A549 (cell line): ENCODE measurements around the gene MAP4K4. TPM values are rescaled to one million over a fixed set of nuclear protein-coding genes. Genes with fewer than 3 reads are reported as not detected.

Source experiments
- ATAC-seq, 2 experiments: fragments of 200-7000 bp in 1 of 2; fragments of >200 bp in 1 of 2; cut with Nextera tagmentation in 1 of 2; cut with Tn5 transposase in 1 of 2; 3 replicates each; pipeline versions ENCODE4 v1.8.0 to v1.9.1; 2018 to 2020; ENCODE audit warnings: mild to moderate bottlenecking in 1 of 2, moderate library complexity in 1 of 2
- CTCF ChIA-PET: fragments of 300-600 bp; sonication (Branson Sonifier 250); formaldehyde crosslinking; extraction: SDS; loops from one replicate; lab custom pipeline; 2021; ENCODE audit warnings: antibody characterized with exemption, inconsistent platforms; lab: Yijun Ruan, JAX
- POLR2A ChIA-PET: fragments of 350-600 bp; formaldehyde crosslinking; extraction: SDS; loops from one replicate; lab custom pipeline; 2021; ENCODE audit warnings: antibody characterized with exemption, inconsistent platforms; lab: Yijun Ruan, JAX
- DNase-seq, 2 experiments: peaks; one replicate each; pipeline versions ENCODE4 v3.0.0 to v3.0.0-alpha.2; 2011 to 2016; ENCODE audit warnings: low read depth in 1 of 2, low spot score in 1 of 2
- FAIRE-seq: peaks from 2 replicates; lab custom pipeline; 2011; peaks lifted over from hg19 to GRCh38; lab: Jason Lieb, UNC
- H3K27ac ChIP-seq, 2 experiments: fragments of >200 bp; sonication (Bioruptor Twin); formaldehyde crosslinking; 3 replicates each; pipeline ENCODE4 v1.5.1; 2016 to 2017
- H3K4me1 ChIP-seq: fragments of >200 bp; sonication (Bioruptor Twin); formaldehyde crosslinking; 3 replicates; pipeline ENCODE4 v1.6.1; 2016
- H3K4me2 ChIP-seq: fragments of >200 bp; sonication (Bioruptor Twin); formaldehyde crosslinking; 3 replicates; pipeline ENCODE4 v1.6.1; 2016
- H3K4me3 ChIP-seq: fragments of >200 bp; sonication (Bioruptor Twin); formaldehyde crosslinking; 3 replicates; pipeline ENCODE4 v1.5.1; 2016
- H3K9me3 ChIP-seq: fragments of >200 bp; sonication (Bioruptor Twin); formaldehyde crosslinking; 3 replicates; pipeline ENCODE4 v1.6.1; 2016
- CBX2 ChIP-seq: fragments of 200-600 bp; sonication (generic); IDR thresholded peaks from 2 replicates; pipeline ENCODE4 v1.6.1; 2016; ENCODE audit warnings: low read depth, mild to moderate bottlenecking, borderline replicate concordance
- CHD4 ChIP-seq: fragments of 200-600 bp; sonication (generic); IDR thresholded peaks from 2 replicates; pipeline ENCODE4 v1.6.1; 2016; ENCODE audit warnings: antibody characterized with exemption, mild to moderate bottlenecking, borderline replicate concordance
- EHF ChIP-seq: fragments of 250-450 bp; sonication (Bioruptor Pico); IDR thresholded peaks from 2 replicates; pipeline ENCODE4 v1.5.0; 2020; ENCODE audit warnings: mild to moderate bottlenecking
- EHMT2 ChIP-seq: fragments of 200-600 bp; sonication (generic); IDR thresholded peaks from 2 replicates; pipeline ENCODE4 v1.6.1; 2016; ENCODE audit warnings: antibody characterized with exemption, low read depth, mild to moderate bottlenecking, moderate library complexity
- EP300 ChIP-seq, 2 experiments: fragments of >200 bp; sonication (Bioruptor Twin); formaldehyde crosslinking; IDR thresholded peaks; 2 replicates in 1 of 2; 3 replicates in 1 of 2; pipeline ENCODE4 v1.6.1; 2016 to 2017
- FOSB ChIP-seq: fragments of 250-450 bp; sonication (Bioruptor Pico); IDR thresholded peaks from 2 replicates; pipeline ENCODE4 v1.5.0; 2020; ENCODE audit warnings: mild to moderate bottlenecking, moderate library complexity
- FOSL2 ChIP-seq, 2 experiments: fragments of 450-650 bp in 1 of 2; fragments of >200 bp in 1 of 2; sonication (Bioruptor Twin) in 1 of 2; formaldehyde crosslinking; IDR thresholded peaks; 2 replicates each; pipeline versions ENCODE4 v1.5.0 to v1.6.1; 2016 to 2020; ENCODE audit warnings: mild to moderate bottlenecking in 1 of 2, moderate library complexity in 1 of 2
- FOXS1 ChIP-seq: fragments of 250-450 bp; sonication (Bioruptor Pico); IDR thresholded peaks from 2 replicates; pipeline ENCODE4 v1.5.0; 2020; ENCODE audit warnings: mild to moderate bottlenecking, moderate library complexity
- GATA3 ChIP-seq: IDR thresholded peaks from 2 replicates; pipeline ENCODE4 v1.6.1; 2012; ENCODE audit warnings: borderline replicate concordance
- HEYL ChIP-seq: fragments of 250-450 bp; sonication (Bioruptor Pico); IDR thresholded peaks from 2 replicates; pipeline ENCODE4 v1.8.0; 2021; ENCODE audit warnings: mild to moderate bottlenecking, moderate library complexity
- HOXA7 ChIP-seq: fragments of 250-450 bp; sonication (Bioruptor Pico); IDR thresholded peaks from 2 replicates; pipeline ENCODE4 v1.5.0; 2020; ENCODE audit warnings: mild to moderate bottlenecking, moderate library complexity
- JUN ChIP-seq, 2 experiments: fragments of >200 bp; sonication (Bioruptor Twin); formaldehyde crosslinking; IDR thresholded peaks; 2 replicates in 1 of 2; 3 replicates in 1 of 2; pipeline ENCODE4 v1.6.1; 2016 to 2017
- KDM5A ChIP-seq: fragments of 200-600 bp; sonication (generic); IDR thresholded peaks from 2 replicates; pipeline ENCODE4 v1.6.1; 2016; ENCODE audit warnings: antibody characterized with exemption, mild to moderate bottlenecking
- PHF8 ChIP-seq: fragments of 200-600 bp; sonication (generic); IDR thresholded peaks from 2 replicates; pipeline ENCODE4 v1.6.1; 2016; ENCODE audit warnings: low read depth, mild to moderate bottlenecking, antibody characterized with exemption, moderate library complexity, borderline replicate concordance
- POLR2A ChIP-seq: IDR thresholded peaks from 2 replicates; pipeline ENCODE4 v1.6.1; 2012; ENCODE audit warnings: mild to moderate bottlenecking, low read length
- SMC3 ChIP-seq: fragments of >200 bp; sonication (Bioruptor Twin); formaldehyde crosslinking; IDR thresholded peaks from 3 replicates; pipeline ENCODE4 v1.6.1; 2018; ENCODE audit warnings: inconsistent platforms
- SREBF2 ChIP-seq: fragments of 450-650 bp; IDR thresholded peaks from 2 replicates; pipeline ENCODE4 v1.6.1; 2014; ENCODE audit warnings: mild to moderate bottlenecking, moderate library complexity
- TFCP2L1 ChIP-seq: fragments of 250-450 bp; sonication (Bioruptor Pico); IDR thresholded peaks from 2 replicates; pipeline ENCODE4 v1.5.0; 2021; ENCODE audit warnings: mild to moderate bottlenecking
- TP53 ChIP-seq: fragments of 250-450 bp; sonication (Bioruptor Pico); IDR thresholded peaks from 2 replicates; pipeline ENCODE4 v1.5.0; 2021; ENCODE audit warnings: mild to moderate bottlenecking, moderate library complexity
- USF2 ChIP-seq: fragments of 450-650 bp; IDR thresholded peaks from 2 replicates; pipeline ENCODE4 v1.6.1; 2014; ENCODE audit warnings: antibody characterized with exemption
- WGBS: methylation state at CpG from one replicate; pipeline ENCODE4 v1.1.6; 2017; ENCODE audit errors: missing lambda C conversion rate; 5-methylcytosine and 5-hydroxymethylcytosine counted together
- polyA plus RNA-seq, 4 experiments: library from polyadenylated mRNA; depleted of rRNA in 3 of 4; stranded (reverse); fragments of >200 nt; fragmentation: RNase III in 1 of 4; extraction: RNeasy Plus Mini Kit Qiagen cat#74134 plus additional on column Dnase treatment in 1 of 4; gene quantifications; 2 replicates in 3 of 4; 3 replicates in 1 of 4; pipeline ENCODE4 v1.2.3, GENCODE V29; 2011 to 2017
- TF ChIP-seq, protein P1 (sequence below): IDR thresholded peaks from 2 replicates; pipeline ENCODE4 v1.6.1; 2012
- TF ChIP-seq, protein P2 (sequence below): fragments of >200 bp; sonication (Bioruptor Twin); formaldehyde crosslinking; IDR thresholded peaks from 3 replicates; pipeline ENCODE4 v1.5.1; 2016
- TF ChIP-seq, protein P3 (sequence below): IDR thresholded peaks from 2 replicates; pipeline ENCODE4 v1.6.1; 2012
- TF ChIP-seq, protein P4 (sequence below): fragments of 250-450 bp; sonication (Bioruptor Pico); IDR thresholded peaks from 2 replicates; pipeline ENCODE4 v1.5.0; 2021; ENCODE audit warnings: mild to moderate bottlenecking, moderate library complexity, borderline replicate concordance
- TF ChIP-seq, protein P5 (sequence below): fragments of 150-350 bp; IDR thresholded peaks from 2 replicates; pipeline ENCODE4 v1.6.1; 2014; ENCODE audit warnings: low read depth, mild to moderate bottlenecking, low read length
- TF ChIP-seq, protein P6 (sequence below): fragments of 250-450 bp; sonication (Bioruptor Pico); IDR thresholded peaks from 2 replicates; pipeline ENCODE4 v1.5.0; 2020; ENCODE audit warnings: low read depth, mild to moderate bottlenecking, moderate library complexity

MAP4K4 gene
- polyA plus RNA-seq, 2 of the 4 experiments (the other 2 are of a cell fraction) = 61.9 to 82.2 TPM

DNA sequence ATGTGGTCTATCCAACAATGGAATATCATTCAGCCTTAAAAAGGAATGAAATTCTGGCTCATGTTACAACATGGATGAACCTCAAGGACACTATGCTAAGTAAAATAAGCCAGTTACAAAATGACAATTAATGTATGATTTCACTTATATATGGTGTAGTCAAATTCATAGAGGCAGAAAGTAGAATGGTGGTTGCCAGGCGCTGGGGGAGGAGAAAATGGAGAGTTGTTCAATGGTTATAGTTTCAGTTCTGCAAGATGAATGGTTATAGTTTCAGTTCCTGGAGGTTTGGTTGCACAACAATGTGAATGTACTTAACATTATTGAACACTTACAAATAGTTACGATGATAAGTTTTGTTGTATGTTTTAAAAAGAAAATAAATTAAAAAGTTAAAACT lies 215.0 kb downstream of the MAP4K4 start:
- CTCF ChIA-PET = interaction anchor here (1.2 kb wide), 1 partner anchor 536 kb away, joined by 3 read pairs; no protein-coding TSS in a partner anchor
- Histone ChIP-seq H3K9me3 (peaks cover 26% of the 10 kb centered on the region), H3K4me1 (no peaks in the 10 kb centered on the region), H3K27ac (no peak overlapping the region), H3K4me2 (no peak overlapping the region), H3K4me3 (no peak overlapping the region)
- ATAC-seq (no peak), FAIRE-seq (no peak), DNase-seq (no peak)
- 43% methylated on average over 2 of the region's 2 CpGs for WGBS
- POLR2A ChIA-PET = no interaction called here
- TF ChIP-seq, protein P1, sequence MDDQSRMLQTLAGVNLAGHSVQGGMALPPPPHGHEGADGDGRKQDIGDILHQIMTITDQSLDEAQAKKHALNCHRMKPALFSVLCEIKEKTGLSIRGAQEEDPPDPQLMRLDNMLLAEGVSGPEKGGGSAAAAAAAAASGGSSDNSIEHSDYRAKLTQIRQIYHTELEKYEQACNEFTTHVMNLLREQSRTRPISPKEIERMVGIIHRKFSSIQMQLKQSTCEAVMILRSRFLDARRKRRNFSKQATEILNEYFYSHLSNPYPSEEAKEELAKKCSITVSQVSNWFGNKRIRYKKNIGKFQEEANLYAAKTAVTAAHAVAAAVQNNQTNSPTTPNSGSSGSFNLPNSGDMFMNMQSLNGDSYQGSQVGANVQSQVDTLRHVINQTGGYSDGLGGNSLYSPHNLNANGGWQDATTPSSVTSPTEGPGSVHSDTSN = no peak
- TF ChIP-seq PHF8 (no peak), SREBF2 (no peak), FOSB (CRISPR knock-in tag) (no peak), KDM5A (no peak), FOXS1 (no peak), CHD4 (no peak), TP53 (CRISPR knock-in tag) (no peak), SMC3 (no peak), HEYL (CRISPR knock-in tag) (no peak), HOXA7 (CRISPR knock-in tag) (no peak), JUN (IDR thresholded peaks at IDR 0.05) (no peak), FOSL2 (IDR thresholded peaks at IDR 0.05) (no peak), FOSL2 (CRISPR knock-in tag; IDR thresholded peaks at IDR 0.05) (no peak), EHMT2 (no peak), EP300 (IDR thresholded peaks at IDR 0.05) (no peak)
- TF ChIP-seq, protein P2, sequence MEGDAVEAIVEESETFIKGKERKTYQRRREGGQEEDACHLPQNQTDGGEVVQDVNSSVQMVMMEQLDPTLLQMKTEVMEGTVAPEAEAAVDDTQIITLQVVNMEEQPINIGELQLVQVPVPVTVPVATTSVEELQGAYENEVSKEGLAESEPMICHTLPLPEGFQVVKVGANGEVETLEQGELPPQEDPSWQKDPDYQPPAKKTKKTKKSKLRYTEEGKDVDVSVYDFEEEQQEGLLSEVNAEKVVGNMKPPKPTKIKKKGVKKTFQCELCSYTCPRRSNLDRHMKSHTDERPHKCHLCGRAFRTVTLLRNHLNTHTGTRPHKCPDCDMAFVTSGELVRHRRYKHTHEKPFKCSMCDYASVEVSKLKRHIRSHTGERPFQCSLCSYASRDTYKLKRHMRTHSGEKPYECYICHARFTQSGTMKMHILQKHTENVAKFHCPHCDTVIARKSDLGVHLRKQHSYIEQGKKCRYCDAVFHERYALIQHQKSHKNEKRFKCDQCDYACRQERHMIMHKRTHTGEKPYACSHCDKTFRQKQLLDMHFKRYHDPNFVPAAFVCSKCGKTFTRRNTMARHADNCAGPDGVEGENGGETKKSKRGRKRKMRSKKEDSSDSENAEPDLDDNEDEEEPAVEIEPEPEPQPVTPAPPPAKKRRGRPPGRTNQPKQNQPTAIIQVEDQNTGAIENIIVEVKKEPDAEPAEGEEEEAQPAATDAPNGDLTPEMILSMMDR = no peak
- TF ChIP-seq, protein P3, sequence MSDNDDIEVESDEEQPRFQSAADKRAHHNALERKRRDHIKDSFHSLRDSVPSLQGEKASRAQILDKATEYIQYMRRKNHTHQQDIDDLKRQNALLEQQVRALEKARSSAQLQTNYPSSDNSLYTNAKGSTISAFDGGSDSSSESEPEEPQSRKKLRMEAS = no peak
- TF ChIP-seq, all 56 proteins: peak for 0

DNA sequence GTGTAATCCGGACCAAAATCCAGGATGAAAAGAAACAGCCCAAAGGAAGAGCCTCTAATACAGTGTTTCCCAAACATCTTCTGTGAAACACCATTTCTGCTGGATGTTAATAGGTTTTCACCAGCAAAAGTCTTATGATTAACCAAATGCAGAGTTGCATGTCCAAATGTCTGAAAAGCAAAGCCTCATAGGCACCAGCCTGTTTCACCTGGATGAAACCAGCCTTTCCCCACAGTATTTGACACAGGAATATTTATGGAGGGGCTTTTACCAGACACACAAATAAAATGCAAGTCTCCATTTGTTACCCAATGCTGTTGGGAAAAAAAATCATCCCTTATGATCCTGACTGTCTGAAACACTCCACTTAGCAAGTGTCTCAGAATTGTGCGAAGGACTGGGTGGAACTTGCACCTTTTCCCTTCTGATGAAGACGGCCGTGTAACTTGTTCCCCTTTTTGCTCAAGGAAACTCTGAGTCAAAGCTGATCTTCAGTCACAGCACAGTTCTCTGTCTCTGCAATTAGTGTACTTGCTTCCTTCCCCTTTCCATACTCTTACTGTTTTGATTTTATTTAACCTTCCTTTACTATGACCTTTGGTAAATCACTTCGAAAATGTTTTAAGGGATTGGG lies 223.9 kb downstream of the MAP4K4 start:
- TF ChIP-seq POLR2A = no peak
- TF ChIP-seq FOXS1 = no peak
- POLR2A ChIA-PET = no interaction called here
- Histone ChIP-seq H3K4me2 (no peak overlapping the region), H3K4me1 (no peaks in the 10 kb centered on the region), H3K4me3 (no peak overlapping the region), H3K27ac (no peak overlapping the region), H3K9me3 (peaks cover 17% of the 10 kb centered on the region; the same call in 1 of the 3 replicates)
- 57% methylated on average over 5 of the region's 5 CpGs for WGBS
- CTCF ChIA-PET = interaction anchor here (0.6 to 1.7 kb wide), 3 partner anchors 38 to 625 kb away, joined by 3 read pairs; no protein-coding TSS in a partner anchor
- no peak for DNase-seq
- FAIRE-seq = no peak
- ATAC-seq = no peak

- DNase-seq (no peak), ATAC-seq (no peak), FAIRE-seq (no peak)
- ChIA-PET POLR2A (no interaction called here), CTCF (interaction anchor here (0.6 to 1.7 kb wide), 3 partner anchors 38 to 625 kb away, joined by 3 read pairs; no protein-coding TSS in a partner anchor)
- 52% methylated on average over 2 of the region's 2 CpGs for WGBS
- no peak overlapping the region for H3K4me3 ChIP-seq
- no peak overlapping the region for H3K4me2 ChIP-seq
- peaks cover 18% of the 10 kb centered on the region; the same call in 1 of the 3 replicates for H3K9me3 ChIP-seq
- no peak overlapping the region for H3K27ac ChIP-seq
- no peaks in the 10 kb centered on the region for H3K4me1 ChIP-seq
- TF ChIP-seq POLR2A (no peak), USF2 (no peak), FOSL2 (IDR thresholded peaks at IDR 0.05) (no peak), FOSL2 (CRISPR knock-in tag; IDR thresholded peaks at IDR 0.05) (no peak), TFCP2L1 (CRISPR knock-in tag) (no peak), GATA3 (no peak), EHF (CRISPR knock-in tag) (no peak), CBX2 (no peak), JUN (IDR thresholded peaks at IDR 0.05) (no peak), PHF8 (no peak)
- TF ChIP-seq, protein P4, sequence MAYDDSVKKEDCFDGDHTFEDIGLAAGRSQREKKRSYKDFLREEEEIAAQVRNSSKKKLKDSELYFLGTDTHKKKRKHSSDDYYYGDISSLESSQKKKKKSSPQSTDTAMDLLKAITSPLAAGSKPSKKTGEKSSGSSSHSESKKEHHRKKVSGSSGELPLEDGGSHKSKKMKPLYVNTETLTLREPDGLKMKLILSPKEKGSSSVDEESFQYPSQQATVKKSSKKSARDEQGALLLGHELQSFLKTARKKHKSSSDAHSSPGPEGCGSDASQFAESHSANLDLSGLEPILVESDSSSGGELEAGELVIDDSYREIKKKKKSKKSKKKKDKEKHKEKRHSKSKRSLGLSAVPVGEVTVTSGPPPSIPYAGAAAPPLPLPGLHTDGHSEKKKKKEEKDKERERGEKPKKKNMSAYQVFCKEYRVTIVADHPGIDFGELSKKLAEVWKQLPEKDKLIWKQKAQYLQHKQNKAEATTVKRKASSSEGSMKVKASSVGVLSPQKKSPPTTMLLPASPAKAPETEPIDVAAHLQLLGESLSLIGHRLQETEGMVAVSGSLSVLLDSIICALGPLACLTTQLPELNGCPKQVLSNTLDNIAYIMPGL = no peak
- TF ChIP-seq, protein P5, sequence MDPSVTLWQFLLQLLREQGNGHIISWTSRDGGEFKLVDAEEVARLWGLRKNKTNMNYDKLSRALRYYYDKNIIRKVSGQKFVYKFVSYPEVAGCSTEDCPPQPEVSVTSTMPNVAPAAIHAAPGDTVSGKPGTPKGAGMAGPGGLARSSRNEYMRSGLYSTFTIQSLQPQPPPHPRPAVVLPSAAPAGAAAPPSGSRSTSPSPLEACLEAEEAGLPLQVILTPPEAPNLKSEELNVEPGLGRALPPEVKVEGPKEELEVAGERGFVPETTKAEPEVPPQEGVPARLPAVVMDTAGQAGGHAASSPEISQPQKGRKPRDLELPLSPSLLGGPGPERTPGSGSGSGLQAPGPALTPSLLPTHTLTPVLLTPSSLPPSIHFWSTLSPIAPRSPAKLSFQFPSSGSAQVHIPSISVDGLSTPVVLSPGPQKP = no peak
- TF ChIP-seq, protein P6, sequence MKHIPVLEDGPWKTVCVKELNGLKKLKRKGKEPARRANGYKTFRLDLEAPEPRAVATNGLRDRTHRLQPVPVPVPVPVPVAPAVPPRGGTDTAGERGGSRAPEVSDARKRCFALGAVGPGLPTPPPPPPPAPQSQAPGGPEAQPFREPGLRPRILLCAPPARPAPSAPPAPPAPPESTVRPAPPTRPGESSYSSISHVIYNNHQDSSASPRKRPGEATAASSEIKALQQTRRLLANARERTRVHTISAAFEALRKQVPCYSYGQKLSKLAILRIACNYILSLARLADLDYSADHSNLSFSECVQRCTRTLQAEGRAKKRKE (CRISPR knock-in tag) = no peak
Measured at GRCh38 chr2:101921953-101922325, 224.4 kb downstream of the MAP4K4 start.
